GM19372 (cell line): Measurements from ENCODE around the gene PEX14.

Experiments used
- ATAC-seq: cut with Tn5 transposase; IDR thresholded peaks from one replicate; pipeline ENCODE4 v1.9.1; 2021; ENCODE audit warnings: mild to moderate bottlenecking, low read depth, moderate library complexity; ENCODE audit not compliant: unreplicated experiment

PEX14 gene

DNA sequence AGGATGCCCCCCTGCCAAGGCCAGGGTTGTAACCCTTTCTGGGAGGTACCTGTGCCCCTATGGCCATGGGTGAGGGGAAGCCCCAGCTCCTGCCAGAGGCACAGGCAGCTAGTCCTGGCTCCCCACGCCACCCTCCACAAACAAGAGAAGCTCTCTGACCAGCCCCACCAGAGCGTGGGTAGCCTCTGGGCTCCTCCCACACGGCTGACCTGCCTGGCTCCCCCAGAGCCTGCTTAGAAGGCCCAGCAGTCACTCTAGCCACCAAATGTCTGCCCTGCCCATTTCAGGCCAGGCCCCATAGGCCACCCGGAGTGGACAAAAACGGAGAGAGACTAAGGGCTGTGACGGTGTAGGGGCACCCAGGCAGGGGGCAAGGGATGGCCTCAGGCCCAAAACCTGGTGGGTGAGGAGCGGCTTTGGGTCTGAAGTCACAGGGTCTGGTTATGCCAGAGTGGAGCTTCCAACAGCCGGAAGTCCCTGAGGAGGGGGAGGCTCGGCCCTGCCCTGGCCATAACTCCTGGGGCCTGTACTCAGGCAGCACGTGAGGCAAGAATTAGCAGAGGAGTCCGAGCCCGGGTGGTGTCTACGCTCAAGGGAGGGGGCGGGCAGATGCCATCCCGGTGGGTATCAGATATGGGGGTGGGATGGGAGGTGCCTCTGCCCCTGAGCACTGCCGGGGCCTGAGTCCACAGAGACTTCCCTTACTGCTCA, 166.2 kb downstream of the PEX14 start:
- no peak for ATAC-seq

- no peak for ATAC-seq
Observed at GRCh38 chr1:10641976-10642375, 167.2 kb downstream of the PEX14 start.

- no peak for ATAC-seq
Observed at GRCh38 chr1:10642403-10643080, 167.8 kb downstream of the PEX14 start.

- no peak for ATAC-seq
Observed at GRCh38 chr1:10643607-10644306, 169.0 kb downstream of the PEX14 start.

GRCh38 chr1:10644307-10645128, 169.8 kb downstream of the PEX14 start:
- ATAC-seq: no peak

DNA sequence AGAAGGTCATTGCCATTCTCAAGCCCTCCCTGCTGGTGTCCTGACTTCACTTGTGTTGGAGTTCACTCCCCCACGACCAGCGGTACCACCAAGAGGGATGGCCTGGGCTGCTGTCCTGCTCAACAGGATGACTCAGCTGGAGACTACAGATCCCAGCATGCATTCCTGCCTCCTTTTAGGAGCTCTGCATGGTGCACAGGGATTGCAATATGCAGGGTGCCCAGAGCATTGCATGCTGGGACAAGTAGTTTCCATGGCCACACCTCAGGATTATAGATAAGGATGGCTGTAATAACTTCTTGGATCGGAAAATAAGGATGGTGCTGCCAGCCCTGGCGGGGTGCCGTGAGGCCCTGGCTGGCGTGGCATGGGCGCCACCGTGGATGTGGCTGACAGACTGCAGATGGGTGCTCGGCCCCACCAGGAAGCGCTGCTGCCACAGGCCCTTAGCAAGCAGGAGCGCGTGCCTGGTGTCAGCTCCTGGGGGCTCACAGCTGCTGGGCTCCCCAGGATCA, 171.7 kb downstream of the PEX14 start:
- no peak for ATAC-seq

GRCh38 chr1:10647414-10648170, 172.8 kb downstream of the PEX14 start:
- ATAC-seq: no peak

GRCh38 chr1:10648689-10649516, 174.2 kb downstream of the PEX14 start:
- ATAC-seq: no peak

DNA sequence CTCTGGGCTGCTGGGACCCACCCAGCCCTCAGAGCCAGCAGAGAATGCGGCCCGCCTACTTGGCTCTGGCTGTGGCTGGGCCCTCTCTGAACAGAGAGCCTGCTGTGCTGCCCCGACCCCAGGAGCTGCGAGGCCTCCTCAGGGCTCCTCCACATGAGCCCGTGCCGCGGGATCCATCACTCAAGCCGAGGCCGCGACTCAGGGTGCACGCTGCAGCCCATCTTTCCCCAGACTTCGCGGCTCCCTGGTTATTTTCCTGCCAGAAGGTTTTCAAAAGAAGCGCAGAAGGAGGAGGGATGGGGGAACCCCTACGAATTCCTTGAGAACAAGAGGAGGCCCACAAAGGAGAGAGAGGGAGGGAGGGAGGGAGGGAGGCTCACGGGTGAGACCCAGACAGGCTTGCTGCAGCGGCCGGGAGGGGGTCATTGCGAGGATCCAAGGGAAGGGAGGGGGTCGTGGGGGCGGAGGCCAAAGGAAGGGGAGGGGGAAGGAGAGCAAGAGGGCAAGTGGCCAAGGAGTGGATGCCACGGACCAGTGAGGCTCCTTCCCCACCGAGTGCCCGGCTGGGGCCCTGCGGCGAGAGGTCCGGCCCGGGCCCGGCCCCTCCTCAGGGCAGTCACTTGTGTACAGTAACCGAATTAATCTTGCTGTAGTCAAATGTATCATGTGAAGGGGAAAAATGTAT, 174.9 kb downstream of the PEX14 start:
- no peak for ATAC-seq

DNA sequence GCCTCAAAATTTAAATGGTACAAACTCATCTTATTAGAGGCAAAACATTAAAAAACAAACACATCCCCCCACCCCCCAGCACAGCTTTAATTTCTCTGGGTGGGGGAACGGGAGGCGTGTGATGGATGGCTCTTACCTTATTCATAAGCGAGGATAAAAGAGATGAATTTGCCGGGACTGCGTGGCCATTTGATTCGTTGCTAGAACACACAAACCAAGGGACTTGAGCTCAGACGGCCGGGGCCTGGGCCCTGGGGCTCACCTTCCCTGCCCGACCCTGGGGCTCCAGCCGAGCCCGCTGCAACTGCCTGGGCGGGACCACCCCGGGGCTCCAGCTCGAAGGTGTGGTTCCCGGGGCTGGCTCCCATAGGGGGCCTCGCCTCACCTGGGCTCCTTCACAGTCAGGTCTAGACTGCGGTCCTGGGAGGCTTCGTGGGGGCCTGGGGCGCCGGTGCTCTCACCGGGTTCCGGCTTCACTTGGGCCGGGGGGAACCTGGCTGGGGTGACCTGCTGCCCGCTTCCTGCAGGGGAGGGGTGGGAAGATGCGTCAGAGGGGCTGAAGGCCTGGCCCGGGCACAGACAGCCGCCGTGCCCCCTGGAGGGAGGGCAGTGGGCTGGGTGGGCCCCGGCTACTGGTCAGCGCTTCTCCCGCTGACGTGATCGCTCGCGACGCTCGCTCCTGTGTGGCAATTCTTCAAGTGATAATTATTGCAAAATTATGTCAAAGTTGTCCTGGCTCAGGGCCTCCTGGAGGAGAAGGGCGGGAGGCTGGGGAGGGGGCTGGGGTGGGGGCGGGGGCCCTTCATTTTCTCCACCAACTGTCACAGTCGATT, 176.0 kb downstream of the PEX14 start:
- no peak for ATAC-seq

- no peak for ATAC-seq
Observed at GRCh38 chr1:10651389-10651766, 176.6 kb downstream of the PEX14 start.

DNA sequence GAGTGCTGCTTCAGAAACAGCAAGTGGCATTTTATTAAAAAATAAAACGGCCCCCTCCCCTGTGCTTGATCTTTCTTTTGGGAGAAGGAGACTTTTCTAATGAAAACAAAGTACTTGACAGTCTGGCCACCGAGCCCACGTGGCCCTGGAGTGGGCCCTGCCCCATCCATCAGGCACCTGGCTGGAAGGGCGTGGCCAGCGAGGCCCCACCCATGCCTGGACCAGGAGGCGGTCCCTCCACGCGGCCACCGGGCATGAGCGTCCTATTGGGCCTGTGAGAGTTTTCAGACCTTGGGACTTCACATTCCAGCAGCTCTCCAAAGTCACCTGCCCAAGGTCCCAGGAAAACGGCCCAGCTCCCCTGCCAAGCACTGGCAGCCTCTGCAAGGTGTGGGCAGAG, 177.0 kb downstream of the PEX14 start:
- no peak for ATAC-seq

DNA sequence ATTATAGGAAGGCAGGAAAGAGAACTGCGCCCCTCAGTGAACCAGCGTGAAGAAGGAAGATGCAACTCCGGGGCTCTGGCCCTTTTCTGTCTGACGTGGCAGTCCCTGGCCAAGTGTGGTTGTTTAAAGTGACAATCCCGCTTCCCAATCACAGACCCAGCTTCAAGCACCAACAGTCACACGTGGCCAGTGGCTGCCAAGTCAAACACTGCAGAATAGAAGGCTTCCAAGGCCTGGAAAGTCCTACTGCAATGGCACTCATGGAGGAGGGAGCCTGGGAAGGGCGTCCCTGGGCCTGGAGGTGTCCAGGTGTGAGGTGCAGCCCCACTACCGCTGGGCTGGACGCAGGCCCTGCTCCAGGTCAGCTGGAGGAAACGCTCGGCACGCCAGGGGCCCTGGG, 177.9 kb downstream of the PEX14 start:
- ATAC-seq: no peak

GRCh38 chr1:10653370-10654125, 178.8 kb downstream of the PEX14 start:
- no peak for ATAC-seq

GRCh38 chr1:10655002-10655401, 180.3 kb downstream of the PEX14 start:
- ATAC-seq: no peak

DNA sequence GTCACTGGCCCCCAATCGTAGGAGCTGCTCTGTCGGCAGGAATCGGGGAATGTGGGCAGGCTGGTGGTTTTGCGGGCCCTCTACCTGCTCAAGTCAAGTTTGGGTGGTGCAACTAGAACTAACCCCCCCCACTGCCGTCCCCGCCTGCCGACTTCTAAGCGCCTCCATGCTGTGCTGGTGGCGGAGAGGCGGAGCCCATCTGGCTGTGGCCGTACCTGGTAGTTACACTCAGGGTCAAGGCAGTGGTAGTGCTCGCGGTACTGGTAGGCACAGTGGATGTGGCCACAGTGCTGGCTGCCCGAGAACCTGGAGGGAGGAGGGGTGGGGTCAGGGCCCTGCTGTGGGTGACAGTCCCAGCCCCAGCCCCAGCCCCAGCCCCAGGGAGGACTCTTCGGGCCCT, 181.7 kb downstream of the PEX14 start:
- ATAC-seq: no peak
